ENCODE results near the gene CALML4.

CALML4 gene

GRCh38 chr15:68143129-68143528 is 62.0 kb downstream of the CALML4 start:
- no peak for DNase-seq

Data from fibroblast of skin of abdomen (primary cell).